ENCODE measurements around the gene CARMIL1. TPM values are rescaled to one million over a fixed set of nuclear protein-coding genes. Genes with fewer than 3 reads are reported as not detected.

Gene CARMIL1
- total RNA-seq, 1 experiment from 2014 or later = 23.6 TPM

- DNase-seq = no peak
- H3K14ac ChIP-seq (ENCODE audit: insufficient read depth, low read length) = no peak overlapping the region
- H4K8ac ChIP-seq (replicated peaks; ENCODE audit: insufficient read length, low read depth, low read length) = no peak overlapping the region
- peaks cover 5% of the 10 kb centered on the region; the same call in 1 of the 2 replicates for H3K4me1 ChIP-seq (ENCODE audit: insufficient read depth, low read length)
- Mint-ChIP-seq H3K4me1 (peaks cover 32 to 34% of the 10 kb centered on the region in 2 experiments), H3K36me3 (ENCODE audit: insufficient read depth in 1 of 3, low read depth in 3 of 3) (peaks cover 20 to 32% (median 23%) of the 10 kb centered on the region in 3 experiments), H3K27me3 (ENCODE audit: low read depth) (no peaks in the 10 kb centered on the region), H3K9me3 (peaks cover 13 to 20% of the 10 kb centered on the region in 2 experiments), H3K4me3 (peak overlapping the region in 1 of 2 experiments; percentile 56; a peak in 2 of 5 replicates), H3K27ac (peak overlapping the region in 2 of 3 experiments; percentile 53 to 92; a peak in 5 of 7 replicates)
- no peak overlapping the region for H2BK15ac ChIP-seq (ENCODE audit: low read depth, low read length)
- H3K23ac ChIP-seq (ENCODE audit: insufficient read length, low read depth, low read length) = no peak overlapping the region
- no peak overlapping the region for H3T11ph ChIP-seq (ENCODE audit: low read length)
- H2BK12ac ChIP-seq (ENCODE audit: insufficient read length, low read depth, low read length) = no peak overlapping the region
- H3K18ac ChIP-seq (ENCODE audit: insufficient read length, low read depth, low read length) = no peak overlapping the region
- no peaks in the 10 kb centered on the region for H3K27me3 ChIP-seq (ENCODE audit: insufficient read depth, low read length)
- no peak for TF ChIP-seq CTCF (conservative IDR thresholded peaks at IDR 0.05)
- H2BK120ac ChIP-seq (ENCODE audit: low read depth, low read length, poor library complexity, severe bottlenecking) = no peak overlapping the region
- H3K4me2 ChIP-seq (ENCODE audit: insufficient read depth, insufficient read length, low read length) = no peak overlapping the region
- H3K9me3 ChIP-seq (ENCODE audit: control insufficient read depth, low read depth, low read length) = no peaks in the 10 kb centered on the region
- H2AFZ ChIP-seq (ENCODE audit: low read length) = no peak overlapping the region
- WGBS (ENCODE audit: extremely low coverage, insufficient read length, low lambda C conversion rate) = no CpG with 5 or more reads among the region's 2 CpGs
- H3K27ac ChIP-seq (ENCODE audit: insufficient read length, low read depth, low read length) = no peak overlapping the region
- H3K23me2 ChIP-seq (ENCODE audit: insufficient read length, low read depth, low read length, poor library complexity, severe bottlenecking) = no peaks in the 10 kb centered on the region
- H3K79me1 ChIP-seq (ENCODE audit: insufficient read depth, low read depth, low read length, poor library complexity, severe bottlenecking) = no peaks in the 10 kb centered on the region
- H2BK20ac ChIP-seq (ENCODE audit: low read depth, low read length, poor library complexity, severe bottlenecking) = no peak overlapping the region
- H3K56ac ChIP-seq (ENCODE audit: insufficient read length, low read depth, low read length) = no peak overlapping the region
- H4K20me1 ChIP-seq (ENCODE audit: control insufficient read depth, insufficient read depth, insufficient read length) = no peaks in the 10 kb centered on the region
- no peak overlapping the region for H4K91ac ChIP-seq (ENCODE audit: insufficient read length, low read depth, low read length)
- H3K79me2 ChIP-seq (ENCODE audit: insufficient read depth, low read length) = no peaks in the 10 kb centered on the region
- H3K9ac ChIP-seq (ENCODE audit: extremely low read depth, insufficient read length, low read length) = no peak overlapping the region
- no peak overlapping the region for H4K5ac ChIP-seq (ENCODE audit: insufficient read length, low read depth, low read length)
- H2AK5ac ChIP-seq (ENCODE audit: insufficient read length, low read length) = no peak overlapping the region
- no peak overlapping the region for H3K4ac ChIP-seq (ENCODE audit: low read depth, low read length)
- no peak overlapping the region for H2BK5ac ChIP-seq (ENCODE audit: insufficient read length, low read length)
Observed at GRCh38 chr6:25448965-25449538, 169.9 kb downstream of the CARMIL1 start.

Data from H9 (cell line).